H9 (cell line): ENCODE results near the gene TTC27. TPM values are rescaled to one million over a fixed set of nuclear protein-coding genes. Genes with fewer than 3 reads are reported as not detected.

Source experiments
- DNase-seq: peaks from one replicate; pipeline ENCODE4 v3.0.0-alpha.2; 2017
- H2AFZ ChIP-seq: one replicate; pipeline ENCODE4 v1.6.1; 2013; ENCODE audit warnings: mild to moderate bottlenecking, low read length, control low read depth, moderate library complexity
- H2AK5ac ChIP-seq: 2 replicates; pipeline ENCODE4 v1.6.1; 2013; ENCODE audit warnings: low read length, control low read depth, mixed read lengths; ENCODE audit not compliant: insufficient read length
- H2BK120ac ChIP-seq: one replicate; pipeline ENCODE4 v1.6.1; 2013; ENCODE audit warnings: low read depth, mild to moderate bottlenecking, low read length, control low read depth, inconsistent platforms; ENCODE audit not compliant: poor library complexity, severe bottlenecking
- H2BK12ac ChIP-seq: 2 replicates; pipeline ENCODE4 v1.6.1; 2013; ENCODE audit warnings: low read length, control low read depth, mixed read lengths, low read depth; ENCODE audit not compliant: insufficient read length
- H2BK15ac ChIP-seq: 2 replicates; pipeline ENCODE4 v1.6.1; 2013; ENCODE audit warnings: low read depth, low read length, control low read depth
- H2BK20ac ChIP-seq: one replicate; pipeline ENCODE4 v1.6.1; 2013; ENCODE audit warnings: low read depth, mild to moderate bottlenecking, low read length, control low read depth, inconsistent platforms; ENCODE audit not compliant: poor library complexity, severe bottlenecking
- H2BK5ac ChIP-seq: 2 replicates; pipeline ENCODE4 v1.6.1; 2013; ENCODE audit warnings: low read length, control low read depth, mixed read lengths; ENCODE audit not compliant: insufficient read length
- H3K14ac ChIP-seq: 2 replicates; pipeline ENCODE4 v1.6.1; 2013; ENCODE audit warnings: low read length, control low read depth; ENCODE audit not compliant: insufficient read depth
- H3K18ac ChIP-seq: 2 replicates; pipeline ENCODE4 v1.6.1; 2013; ENCODE audit warnings: low read depth, mild to moderate bottlenecking, mixed read lengths, low read length, control low read depth; ENCODE audit not compliant: insufficient read length
- H3K23ac ChIP-seq: 2 replicates; pipeline ENCODE4 v1.6.1; 2013; ENCODE audit warnings: low read length, control low read depth, mixed read lengths, low read depth; ENCODE audit not compliant: insufficient read length
- H3K23me2 ChIP-seq: 2 replicates; pipeline ENCODE4 v1.6.1; 2013; ENCODE audit warnings: low read depth, mild to moderate bottlenecking, mixed read lengths, low read length, control low read depth; ENCODE audit not compliant: insufficient read length, poor library complexity, severe bottlenecking
- H3K27ac ChIP-seq: 2 replicates; pipeline ENCODE4 v1.5.1; 2013; ENCODE audit warnings: low read length, control low read depth, mixed read lengths, low read depth; ENCODE audit not compliant: insufficient read length
- H3K27me3 ChIP-seq: 2 replicates; pipeline ENCODE4 v1.6.1; 2013; ENCODE audit warnings: low read length, control low read depth, inconsistent platforms; ENCODE audit not compliant: insufficient read depth
- H3K4ac ChIP-seq: 2 replicates; pipeline ENCODE4 v1.6.1; 2013; ENCODE audit warnings: low read depth, mild to moderate bottlenecking, control low read depth, inconsistent platforms, low read length, moderate library complexity
- H3K4me1 ChIP-seq: 2 replicates; pipeline ENCODE4 v1.6.1; 2013; ENCODE audit warnings: low read length, control low read depth, inconsistent platforms; ENCODE audit not compliant: insufficient read depth
- H3K4me2 ChIP-seq: 2 replicates; pipeline ENCODE4 v1.6.1; 2013; ENCODE audit warnings: low read length, control low read depth, mixed read lengths; ENCODE audit not compliant: insufficient read length, insufficient read depth
- H3K56ac ChIP-seq: 2 replicates; pipeline ENCODE4 v1.6.1; 2013; ENCODE audit warnings: low read depth, mild to moderate bottlenecking, mixed read lengths, low read length, control low read depth; ENCODE audit not compliant: insufficient read length
- H3K79me1 ChIP-seq: 2 replicates; pipeline ENCODE4 v1.6.1; 2013; ENCODE audit warnings: low read depth, mild to moderate bottlenecking, moderate library complexity, low read length, control low read depth, inconsistent platforms; ENCODE audit not compliant: insufficient read depth, poor library complexity, severe bottlenecking
- H3K79me2 ChIP-seq: 2 replicates; pipeline ENCODE4 v1.6.1; 2013; ENCODE audit warnings: low read length, control low read depth, inconsistent platforms; ENCODE audit not compliant: insufficient read depth
- H3K9ac ChIP-seq: 2 replicates; pipeline ENCODE4 v1.6.1; 2013; ENCODE audit warnings: low read length, control low read depth, mixed read lengths; ENCODE audit not compliant: insufficient read length; ENCODE audit errors: extremely low read depth
- H3K9me3 ChIP-seq: one replicate; pipeline ENCODE4 v1.6.1; 2013; ENCODE audit warnings: low read depth, low read length, inconsistent platforms; ENCODE audit not compliant: control insufficient read depth
- H3T11ph ChIP-seq: one replicate; pipeline ENCODE4 v1.6.1; 2013; ENCODE audit warnings: mild to moderate bottlenecking, low read length, control low read depth, inconsistent platforms
- H4K20me1 ChIP-seq: one replicate; pipeline ENCODE4 v1.6.1; 2013; ENCODE audit not compliant: control insufficient read depth, insufficient read length, insufficient read depth
- H4K5ac ChIP-seq: 2 replicates; pipeline ENCODE4 v1.6.1; 2013; ENCODE audit warnings: low read depth, mild to moderate bottlenecking, mixed read lengths, low read length, control low read depth; ENCODE audit not compliant: insufficient read length
- H4K8ac ChIP-seq: replicated peaks from 2 replicates; pipeline ENCODE4 v1.6.1; 2013; ENCODE audit warnings: low read length, control low read depth, mixed read lengths, low read depth; ENCODE audit not compliant: insufficient read length
- H4K91ac ChIP-seq: 2 replicates; pipeline ENCODE4 v1.6.1; 2013; ENCODE audit warnings: low read depth, mild to moderate bottlenecking, moderate library complexity, mixed read lengths, low read length, control low read depth; ENCODE audit not compliant: insufficient read length
- H3K27ac Mint-ChIP-seq, 3 experiments: 2 replicates in 2 of 3; 3 replicates in 1 of 3; pipeline ENCODE4 v1.8.0; 2020 to 2021; ENCODE audit warnings: mixed read lengths in 3 of 3, mild to moderate bottlenecking in 1 of 3, moderate library complexity in 1 of 3
- H3K27me3 Mint-ChIP-seq: 2 replicates; pipeline ENCODE4 v1.8.0; 2021; ENCODE audit warnings: low read depth, mild to moderate bottlenecking, moderate library complexity, mixed read lengths
- H3K36me3 Mint-ChIP-seq, 3 experiments: 2 replicates in 2 of 3; 3 replicates in 1 of 3; pipeline ENCODE4 v1.8.0; 2020 to 2021; ENCODE audit warnings: low read depth in 3 of 3, mixed read lengths in 3 of 3; ENCODE audit not compliant: insufficient read depth in 1 of 3
- H3K4me1 Mint-ChIP-seq, 2 experiments: 2 replicates each; pipeline ENCODE4 v1.8.0; 2020; ENCODE audit warnings: mixed read lengths in 2 of 2
- H3K4me3 Mint-ChIP-seq, 2 experiments: 2 replicates in 1 of 2; 3 replicates in 1 of 2; pipeline ENCODE4 v1.8.0; 2020 to 2021; ENCODE audit warnings: mild to moderate bottlenecking in 2 of 2, mixed read lengths in 2 of 2, moderate library complexity in 1 of 2
- H3K9me3 Mint-ChIP-seq, 2 experiments: 2 replicates in 1 of 2; 3 replicates in 1 of 2; pipeline ENCODE4 v1.8.0; 2020; ENCODE audit warnings: mild to moderate bottlenecking in 2 of 2, mixed read lengths in 2 of 2, moderate library complexity in 1 of 2
- WGBS: extraction: QIAGEN DNeasy Blood & Tissue Kit; methylation state at CpG from one replicate; pipeline ENCODE4 v1.1.7; 2013; ENCODE audit warnings: missing lambda C conversion rate, low lambda C conversion rate, mixed read lengths; ENCODE audit not compliant: insufficient read length; ENCODE audit errors: extremely low coverage; 5-methylcytosine and 5-hydroxymethylcytosine counted together
- total RNA-seq: library from RNA; stranded (reverse); gene quantifications from 2 replicates; pipeline ENCODE4 v1.2.1, GENCODE V29; 2021
- TF ChIP-seq, protein P1 (sequence below): fragments of 200-600 bp; sonication (generic); conservative IDR thresholded peaks from 3 replicates; pipeline ENCODE4 v1.8.0; 2021; ENCODE audit warnings: antibody characterized with exemption, mild to moderate bottlenecking

The TTC27 gene
- total RNA-seq, 1 experiment from 2014 or later: 26.0 TPM

- Histone ChIP-seq H2BK5ac (no peak overlapping the region), H3K9ac (no peak overlapping the region), H2BK20ac (no peak overlapping the region), H3K79me1 (no peaks in the 10 kb centered on the region), H3K79me2 (no peaks in the 10 kb centered on the region), H3K4me1 (no peaks in the 10 kb centered on the region), H3K14ac (no peak overlapping the region), H4K20me1 (no peaks in the 10 kb centered on the region), H3K27me3 (no peaks in the 10 kb centered on the region), H2BK12ac (no peak overlapping the region), H3K27ac (no peak overlapping the region), H3K23me2 (no peaks in the 10 kb centered on the region), H2AK5ac (no peak overlapping the region), H3K4ac (no peak overlapping the region), H3K56ac (no peak overlapping the region), H2BK120ac (no peak overlapping the region), H3K18ac (no peak overlapping the region), H3K23ac (no peak overlapping the region), H3K9me3 (no peaks in the 10 kb centered on the region), H4K5ac (no peak overlapping the region), H4K91ac (no peak overlapping the region), H3T11ph (no peak overlapping the region), H2AFZ (no peak overlapping the region), H3K4me2 (no peak overlapping the region), H4K8ac (no peak overlapping the region), H2BK15ac (no peak overlapping the region)
- no peak for DNase-seq
- no CpG with 5 or more reads among the region's 2 CpGs for WGBS
- Mint-ChIP-seq H3K36me3 (peaks cover 0 to 9% (median 2%) of the 10 kb centered on the region in 3 experiments; a peak in 6 of 7 replicates), H3K27me3 (no peaks in the 10 kb centered on the region), H3K4me3 (no peak overlapping the region), H3K27ac (peak overlapping the region; percentile 1 to 67 (median 11); a peak in 3 of 7 replicates), H3K4me1 (peaks cover 9 to 16% of the 10 kb centered on the region in 2 experiments; a peak in 3 of 4 replicates), H3K9me3 (no peaks in the 10 kb centered on the region)
- TF ChIP-seq, protein P1, sequence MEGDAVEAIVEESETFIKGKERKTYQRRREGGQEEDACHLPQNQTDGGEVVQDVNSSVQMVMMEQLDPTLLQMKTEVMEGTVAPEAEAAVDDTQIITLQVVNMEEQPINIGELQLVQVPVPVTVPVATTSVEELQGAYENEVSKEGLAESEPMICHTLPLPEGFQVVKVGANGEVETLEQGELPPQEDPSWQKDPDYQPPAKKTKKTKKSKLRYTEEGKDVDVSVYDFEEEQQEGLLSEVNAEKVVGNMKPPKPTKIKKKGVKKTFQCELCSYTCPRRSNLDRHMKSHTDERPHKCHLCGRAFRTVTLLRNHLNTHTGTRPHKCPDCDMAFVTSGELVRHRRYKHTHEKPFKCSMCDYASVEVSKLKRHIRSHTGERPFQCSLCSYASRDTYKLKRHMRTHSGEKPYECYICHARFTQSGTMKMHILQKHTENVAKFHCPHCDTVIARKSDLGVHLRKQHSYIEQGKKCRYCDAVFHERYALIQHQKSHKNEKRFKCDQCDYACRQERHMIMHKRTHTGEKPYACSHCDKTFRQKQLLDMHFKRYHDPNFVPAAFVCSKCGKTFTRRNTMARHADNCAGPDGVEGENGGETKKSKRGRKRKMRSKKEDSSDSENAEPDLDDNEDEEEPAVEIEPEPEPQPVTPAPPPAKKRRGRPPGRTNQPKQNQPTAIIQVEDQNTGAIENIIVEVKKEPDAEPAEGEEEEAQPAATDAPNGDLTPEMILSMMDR: no peak
Observed at GRCh38 chr2:32622570-32623310, 5.1 kb upstream of the TTC27 start.
